NCI-H226 (cell line): ENCODE data around the gene SRC.

ENCODE experiments used
- DNase-seq: peaks from one replicate; pipeline ENCODE4 v3.0.0-alpha.2; 2015

SRC gene

DNA sequence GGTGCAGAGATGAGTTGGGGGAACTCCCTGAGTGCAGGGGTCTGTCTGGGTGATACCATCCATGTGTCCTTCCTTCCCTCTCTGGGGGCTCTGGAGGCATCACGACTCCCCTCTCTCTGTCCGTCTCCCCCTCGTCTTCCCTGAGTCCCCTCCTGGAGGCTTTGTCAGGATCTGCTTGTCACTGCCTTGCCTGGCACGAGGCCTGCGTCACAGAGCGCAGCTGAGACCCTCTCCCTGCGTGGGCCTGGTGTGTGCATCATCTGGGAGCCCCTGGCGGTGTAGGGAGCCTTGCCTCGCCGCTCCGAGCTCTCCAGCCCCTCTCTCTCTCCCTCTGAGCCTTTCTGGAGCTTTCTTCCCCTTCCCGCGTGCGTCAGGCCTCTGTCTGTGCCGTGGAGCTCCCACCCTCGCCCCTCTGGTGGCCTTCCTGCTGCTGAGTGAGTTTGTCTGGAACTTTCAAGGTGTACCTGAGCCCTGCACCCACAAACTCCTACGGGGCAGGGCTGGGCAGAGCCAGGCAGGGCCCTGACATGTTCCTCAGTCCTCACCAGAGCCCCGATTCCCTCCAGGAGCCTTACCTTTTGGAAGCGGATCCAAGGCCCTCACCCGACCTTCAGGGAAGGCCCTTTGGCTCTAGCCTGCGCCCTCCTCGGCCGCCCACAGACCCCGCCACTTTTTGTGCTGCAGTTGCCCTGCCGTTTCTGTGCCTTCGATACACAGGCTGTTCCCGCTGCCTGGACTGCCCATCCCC is 70.3 kb downstream of the SRC start:
- no peak for DNase-seq

DNA sequence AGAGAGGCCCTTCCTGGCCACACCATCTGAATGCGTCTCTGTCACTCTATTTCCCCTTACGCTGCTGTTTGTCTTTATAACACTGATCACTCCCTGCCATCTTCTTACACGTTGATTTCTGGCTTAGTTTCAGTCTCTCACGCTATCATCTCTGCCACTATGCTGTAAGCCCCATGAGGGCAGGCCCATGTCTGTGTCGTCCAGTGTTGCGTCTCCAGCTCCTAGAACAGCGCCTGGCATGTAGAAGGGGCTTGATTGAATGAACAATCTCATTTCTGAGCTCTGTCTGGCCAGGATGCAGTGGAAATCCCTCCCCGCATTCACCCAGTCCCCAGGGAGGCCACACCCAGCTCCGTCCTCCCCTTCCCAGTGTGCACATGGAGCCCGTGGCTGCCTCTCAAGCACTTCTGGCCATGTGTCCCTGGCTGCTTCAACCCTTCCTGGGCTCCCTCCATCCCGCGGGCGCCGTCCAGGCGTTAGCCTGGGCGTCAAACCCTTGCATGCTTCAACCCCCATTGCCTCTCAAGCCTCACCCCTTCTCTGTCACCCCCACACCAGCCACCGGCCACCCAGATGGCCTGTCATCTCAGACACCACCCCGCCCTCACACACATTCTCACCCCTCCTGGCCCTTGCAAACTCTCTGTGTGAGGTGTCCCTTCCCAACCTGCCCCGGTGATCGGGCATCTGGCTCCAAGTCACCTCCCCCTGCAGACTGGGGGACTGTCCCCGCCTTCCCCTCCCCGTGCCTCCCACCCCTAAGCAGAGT is 71.1 kb downstream of the SRC start:
- no peak for DNase-seq

DNA sequence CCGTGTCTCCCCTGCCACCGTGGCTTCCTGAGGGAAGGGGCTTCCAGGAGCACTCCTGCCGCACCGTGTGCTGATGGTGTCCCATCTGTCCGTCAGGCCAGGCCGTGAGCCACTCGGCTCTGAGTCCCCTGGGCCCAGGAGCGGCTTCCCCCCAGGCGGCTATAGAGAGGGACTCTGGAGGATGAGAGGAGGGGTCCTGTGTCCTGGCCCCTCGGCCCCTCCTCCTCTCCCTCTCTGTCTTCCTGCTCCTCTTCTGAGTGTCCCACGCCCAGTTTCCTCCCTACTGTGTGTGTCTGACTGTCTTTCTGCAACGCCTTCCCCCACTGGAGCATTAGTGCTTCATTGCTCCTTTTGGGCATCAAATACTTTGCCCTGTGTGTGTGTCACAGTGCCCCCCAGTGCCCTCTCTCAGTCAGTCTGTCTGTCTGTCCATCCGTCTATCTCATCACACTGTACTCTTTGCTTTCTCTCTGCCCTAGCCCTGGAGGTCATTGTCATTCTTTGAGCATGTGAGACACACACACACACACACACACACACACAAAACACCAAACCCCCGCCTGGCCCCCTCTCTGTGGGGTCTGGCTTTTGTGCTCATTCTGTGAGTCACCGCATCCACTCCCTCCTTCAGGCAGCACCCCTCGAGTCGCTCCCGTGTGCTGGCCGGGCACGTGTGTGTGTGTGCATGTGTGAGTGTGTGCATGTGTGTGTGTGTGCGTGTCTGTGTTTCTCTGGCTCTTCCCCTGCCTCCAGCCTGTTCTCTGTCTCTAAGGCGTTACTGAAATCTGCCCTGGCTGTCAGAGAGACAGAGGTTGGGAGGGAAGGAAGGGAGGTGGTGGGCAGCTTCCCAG is 71.9 kb downstream of the SRC start:
- no peak for DNase-seq

DNA sequence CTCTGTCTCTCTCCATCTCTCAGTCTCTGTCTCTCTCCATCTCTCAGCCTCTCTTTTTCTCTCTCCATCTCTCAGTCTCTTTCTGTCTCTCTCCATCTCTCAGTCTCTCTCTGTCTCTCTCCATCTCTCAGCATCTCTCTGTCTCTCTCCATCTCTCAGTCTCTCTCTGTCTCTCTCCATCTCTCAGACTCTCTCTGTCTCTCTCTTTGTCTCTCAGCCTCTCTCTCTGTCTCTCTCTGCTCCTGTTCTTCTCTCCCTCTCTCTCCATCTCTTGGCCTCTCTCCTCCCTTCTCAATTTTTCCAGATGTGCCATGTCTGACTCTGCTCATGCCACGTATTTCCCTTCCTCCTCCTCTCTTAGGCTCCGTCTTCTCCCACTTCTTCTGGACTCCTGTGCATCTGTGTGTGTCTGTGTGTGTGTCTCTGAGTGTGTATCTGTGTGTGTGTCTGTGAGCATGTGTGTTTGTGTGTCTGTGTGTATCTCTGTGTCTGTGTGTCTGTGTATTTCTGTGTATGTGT is 72.7 kb downstream of the SRC start:
- DNase-seq, result no peak

DNA sequence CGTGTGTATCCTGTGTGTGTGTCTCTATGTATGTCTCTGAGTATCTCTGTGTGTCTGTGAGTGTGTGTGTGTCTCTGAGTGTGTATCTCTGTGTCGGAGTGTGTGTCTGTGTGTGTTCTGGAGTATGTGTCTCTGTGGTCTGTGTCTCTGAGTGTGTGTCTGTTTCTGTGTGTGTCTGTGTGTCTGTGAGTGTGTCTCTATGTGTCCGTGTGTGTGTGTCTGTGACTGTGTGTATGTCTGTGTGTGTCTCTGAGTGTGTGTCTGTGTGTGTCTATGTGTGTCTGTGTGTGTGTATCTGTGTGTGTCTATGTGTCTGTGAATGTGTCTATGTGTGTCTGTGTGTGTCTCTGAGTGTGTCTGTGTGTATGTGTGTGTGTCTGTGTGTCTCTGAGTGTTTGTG is 73.4 kb downstream of the SRC start:
- no peak for DNase-seq

DNA sequence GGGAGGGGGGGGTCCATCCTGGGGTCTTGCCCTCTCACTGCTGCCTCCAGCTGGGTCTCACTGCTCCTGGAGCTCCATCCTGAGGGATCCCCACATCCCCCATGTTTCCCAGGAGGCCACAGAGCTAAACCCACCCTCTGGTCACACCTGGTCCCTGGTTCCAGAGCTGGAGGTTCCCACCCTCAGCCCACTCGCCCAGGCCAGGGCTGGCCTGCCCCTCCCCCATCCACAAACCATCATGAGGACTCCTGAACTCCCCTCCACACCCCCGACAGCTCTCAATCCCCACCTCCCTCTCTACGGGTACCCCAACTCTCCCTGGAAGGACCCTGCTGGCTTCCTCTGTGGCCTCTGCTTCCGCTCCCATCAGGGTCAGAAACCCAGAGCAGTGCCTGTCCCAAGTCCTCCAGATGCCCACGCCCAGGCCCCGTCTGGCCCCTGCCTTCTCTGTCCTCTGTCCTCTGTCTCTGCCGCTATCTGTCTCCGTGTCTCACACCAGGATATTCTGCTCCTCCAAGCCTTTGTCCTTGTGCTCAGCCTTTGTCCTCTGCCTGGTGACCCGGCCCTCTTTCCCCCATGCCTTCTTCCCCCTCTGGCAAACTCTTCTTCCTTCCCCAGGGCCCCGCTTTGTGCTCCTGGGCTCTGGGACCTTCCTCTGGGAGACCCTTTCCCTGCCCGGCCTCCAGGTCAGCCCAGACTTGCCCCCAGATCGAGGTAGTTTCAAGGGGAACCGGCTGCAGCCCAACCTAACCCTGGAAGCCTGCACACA is 74.0 kb downstream of the SRC start:
- DNase-seq, result no peak

DNA sequence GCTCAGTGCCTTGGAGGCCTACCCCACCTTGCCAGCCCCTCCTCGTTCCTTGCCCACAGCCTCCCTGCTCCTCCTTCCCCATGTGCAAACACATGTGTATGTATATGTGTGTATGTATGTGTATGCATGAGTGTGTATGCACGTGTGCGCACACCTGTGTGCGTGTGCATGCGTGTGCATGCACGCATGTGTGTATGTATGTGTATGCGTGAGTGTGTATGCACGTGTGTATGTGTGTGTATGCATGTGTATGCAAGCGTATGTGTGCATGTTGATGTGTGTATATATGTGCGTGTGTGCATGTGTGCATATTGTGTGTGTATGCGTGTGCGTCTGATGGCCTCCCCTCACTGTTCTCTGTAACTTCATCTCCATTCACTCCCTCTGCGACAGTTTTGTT is 74.7 kb downstream of the SRC start:
- no peak for DNase-seq

DNA sequence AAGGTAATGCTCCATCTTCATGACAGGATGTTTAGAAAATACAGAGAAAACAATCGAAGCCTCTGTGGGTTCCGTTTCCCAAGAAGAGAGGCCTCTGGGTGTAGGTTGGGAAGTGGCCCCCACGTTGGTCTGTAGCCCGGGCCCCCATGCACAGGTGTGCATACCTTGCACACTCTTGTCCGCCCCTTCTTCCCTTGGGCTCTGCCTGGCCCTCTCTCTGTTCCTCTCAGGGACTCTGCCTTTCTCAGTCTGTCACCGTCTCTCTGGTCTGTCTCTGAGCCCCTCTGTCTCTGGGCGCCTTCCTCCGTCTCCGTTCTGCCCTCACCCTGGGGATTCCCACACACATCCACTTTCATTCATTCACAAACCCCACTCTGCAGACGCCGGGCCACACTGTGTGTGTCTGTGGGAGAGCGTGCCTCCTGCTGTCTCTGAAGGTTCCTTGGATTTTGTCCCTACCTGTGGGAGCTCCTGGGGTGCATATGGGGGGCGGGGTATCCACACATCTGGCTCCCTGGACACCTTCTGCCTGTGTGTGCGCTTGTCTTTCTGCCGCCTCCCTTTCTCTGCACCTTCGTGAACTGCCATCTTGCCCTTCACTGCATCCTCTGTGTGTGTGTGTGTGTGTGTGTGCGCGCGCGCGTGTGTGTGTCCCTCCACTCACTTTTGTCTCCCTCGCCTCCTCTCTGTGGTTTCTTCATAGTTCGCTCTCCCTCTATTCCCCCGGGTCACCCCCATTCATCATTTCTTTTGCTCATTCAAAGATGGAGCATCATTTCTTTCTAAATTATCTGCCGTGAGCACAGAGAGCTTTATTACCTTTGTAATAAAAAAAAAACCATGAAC is 75.3 kb downstream of the SRC start:
- DNase-seq, result no peak

DNA sequence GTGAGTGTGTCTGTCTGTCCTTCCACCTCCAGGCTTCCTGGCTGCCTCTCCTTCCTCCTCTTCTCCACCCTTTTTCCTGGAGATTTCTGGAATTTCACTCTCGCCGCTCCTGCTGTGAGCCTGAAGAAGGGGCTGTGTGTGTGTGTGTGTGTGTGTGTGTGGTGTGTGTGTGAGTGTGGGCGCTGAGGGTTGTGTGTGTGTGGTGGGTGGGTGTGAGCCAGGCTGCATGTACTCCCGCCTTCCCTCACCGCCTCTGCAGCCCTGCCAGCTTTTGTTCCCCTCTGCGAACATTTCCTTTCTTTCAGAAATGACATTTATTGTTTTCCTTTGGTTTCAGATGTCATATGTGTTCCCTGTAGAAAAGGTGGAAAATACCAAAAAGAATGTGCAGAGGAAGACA is 76.0 kb downstream of the SRC start:
- no peak for DNase-seq

DNA sequence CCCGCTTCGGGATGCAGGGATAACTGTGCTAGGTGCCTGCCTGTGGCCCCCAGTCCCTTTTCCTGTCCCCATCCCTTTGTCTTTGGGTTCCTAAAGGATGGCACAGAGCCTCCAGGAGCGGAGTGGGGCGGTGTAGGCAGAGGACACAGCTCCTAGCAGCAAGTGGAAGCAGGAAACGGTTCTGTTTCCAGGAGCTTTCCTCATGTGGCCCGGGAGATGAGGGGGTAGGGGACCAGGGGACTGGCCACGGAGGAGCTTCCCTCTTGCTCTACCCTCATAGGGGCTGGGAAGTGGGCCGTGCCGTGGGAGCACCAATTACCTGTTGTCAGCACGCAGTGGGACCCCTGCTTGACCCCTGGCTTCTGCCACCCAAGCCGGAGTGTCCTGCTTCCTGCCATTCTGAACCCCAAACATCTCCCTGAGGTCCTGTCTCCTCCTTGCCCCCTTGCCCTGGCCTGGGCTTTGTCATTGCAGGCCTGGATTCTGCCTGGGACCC is 76.9 kb downstream of the SRC start:
- DNase-seq, result no peak

DNA sequence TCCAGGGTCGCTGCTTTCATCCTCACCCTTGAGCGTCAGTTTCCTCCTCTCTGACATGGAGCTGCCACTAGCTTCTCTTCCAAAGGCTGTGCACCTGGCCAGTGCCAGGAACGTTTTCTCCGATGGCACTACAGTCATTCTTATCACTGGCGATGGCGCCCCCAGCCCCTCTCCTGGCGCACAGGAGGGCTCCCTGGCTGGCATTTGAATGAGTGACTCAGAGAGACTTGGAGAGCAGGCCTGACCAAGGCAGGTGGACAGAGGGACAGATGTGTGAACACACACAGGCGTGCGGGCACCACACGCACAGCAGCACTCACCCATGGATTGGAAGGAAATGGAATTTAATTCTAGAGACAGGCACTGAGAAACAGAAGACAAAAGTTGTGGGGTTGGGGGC is 77.6 kb downstream of the SRC start:
- DNase-seq, result no peak

DNA sequence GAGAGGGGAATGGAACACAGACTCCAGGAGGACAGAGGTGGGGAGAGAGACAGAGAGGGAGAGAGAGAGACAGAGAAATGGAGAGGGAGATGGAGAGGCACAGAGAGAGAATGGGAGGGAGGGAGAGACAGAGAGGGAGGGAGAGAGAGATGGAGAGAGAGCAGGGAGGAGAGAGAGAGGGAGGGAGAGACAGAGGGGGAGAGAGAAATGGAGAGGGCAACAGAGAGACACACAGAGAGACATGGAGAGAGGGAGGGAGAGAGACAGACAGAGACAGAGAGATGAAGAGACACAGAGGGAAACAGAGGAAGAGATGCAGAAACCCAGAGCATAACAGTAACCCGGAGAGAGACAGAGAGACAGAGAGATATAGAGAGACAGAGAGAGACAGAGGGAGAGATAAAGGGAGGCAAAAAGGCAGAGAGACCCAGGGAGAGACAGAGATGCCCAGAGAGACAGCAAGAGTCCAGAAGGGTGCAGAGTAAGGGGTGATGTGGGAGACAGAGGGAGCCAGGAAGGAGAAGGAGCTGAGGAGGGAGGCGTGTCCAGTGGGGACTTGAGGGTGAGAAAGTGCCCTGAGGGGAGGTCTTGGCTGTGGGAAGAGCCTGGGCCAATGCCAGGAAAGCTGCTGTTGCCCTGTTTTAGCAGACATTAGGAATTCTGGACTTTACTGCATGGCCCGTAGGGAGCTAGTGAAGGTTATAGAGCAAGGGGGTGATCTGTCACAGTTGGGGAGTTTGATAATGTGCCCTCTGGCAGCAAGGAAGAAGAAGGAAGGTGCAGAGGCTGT is 78.3 kb downstream of the SRC start:
- DNase-seq, result no peak

DNA sequence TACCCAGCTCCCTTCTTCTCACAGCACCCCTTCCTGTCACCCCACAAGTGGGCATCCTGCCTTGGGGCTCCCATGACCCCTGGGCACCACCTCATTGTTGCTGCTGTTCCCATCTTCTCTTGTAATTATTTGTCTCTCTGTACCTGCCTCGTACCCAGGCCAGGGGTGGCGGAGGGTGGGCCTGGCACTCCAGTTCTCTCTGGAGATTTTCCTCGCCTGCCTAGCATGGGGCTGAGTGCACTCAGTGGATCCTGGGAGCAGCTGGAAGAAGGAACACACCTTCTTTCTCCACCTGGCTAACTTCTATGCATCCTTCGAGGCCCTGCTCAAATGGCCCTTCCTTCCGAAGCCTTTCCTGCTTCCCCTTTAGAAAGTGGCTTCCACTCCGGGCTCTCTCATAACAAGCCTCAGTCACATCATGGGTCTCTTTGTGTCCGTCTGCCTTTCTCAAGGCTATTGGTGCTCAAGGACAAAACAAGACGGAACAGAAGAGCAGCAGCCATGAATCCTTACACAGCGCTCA is 79.2 kb downstream of the SRC start:
- no peak for DNase-seq

DNA sequence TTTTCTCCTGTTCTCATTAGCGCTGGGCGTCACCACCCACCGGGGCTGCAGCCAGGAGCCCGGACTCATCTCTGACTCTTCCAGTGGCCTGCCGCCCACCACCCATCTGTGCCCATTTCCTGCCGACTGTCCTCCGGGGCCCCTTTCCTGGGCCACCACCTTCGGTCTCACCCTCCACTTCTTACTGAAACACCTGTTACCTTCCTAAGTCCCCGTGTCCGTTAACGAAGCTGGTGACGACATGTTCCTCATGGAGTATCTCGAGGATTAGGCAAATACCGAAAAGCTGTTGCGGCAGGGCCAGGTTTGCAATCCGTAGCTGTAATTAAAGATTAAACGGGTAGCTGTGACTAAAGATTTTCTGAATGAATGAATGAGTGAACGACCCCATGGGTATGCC is 80.2 kb downstream of the SRC start:
- no peak for DNase-seq

DNA sequence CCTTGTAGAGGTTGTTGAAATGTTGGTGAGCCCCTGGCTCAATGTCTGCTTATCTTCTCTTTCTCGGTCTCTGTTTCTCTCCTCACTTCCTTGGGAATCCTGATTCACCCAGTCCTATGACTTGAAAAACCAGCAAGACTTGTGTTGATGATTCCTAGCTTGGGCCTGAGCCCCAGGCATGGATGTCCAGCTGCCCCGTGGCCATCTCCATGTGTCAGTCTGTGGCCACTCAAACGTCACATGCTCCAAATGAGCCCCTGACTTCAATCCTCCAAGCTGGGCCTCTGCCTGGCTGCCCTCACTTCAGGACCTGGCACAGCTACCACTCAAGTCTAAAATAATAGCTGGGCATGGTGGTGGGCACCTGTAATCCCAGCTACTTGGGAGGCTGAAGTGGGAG is 81.0 kb downstream of the SRC start:
- DNase-seq, result no peak

DNA sequence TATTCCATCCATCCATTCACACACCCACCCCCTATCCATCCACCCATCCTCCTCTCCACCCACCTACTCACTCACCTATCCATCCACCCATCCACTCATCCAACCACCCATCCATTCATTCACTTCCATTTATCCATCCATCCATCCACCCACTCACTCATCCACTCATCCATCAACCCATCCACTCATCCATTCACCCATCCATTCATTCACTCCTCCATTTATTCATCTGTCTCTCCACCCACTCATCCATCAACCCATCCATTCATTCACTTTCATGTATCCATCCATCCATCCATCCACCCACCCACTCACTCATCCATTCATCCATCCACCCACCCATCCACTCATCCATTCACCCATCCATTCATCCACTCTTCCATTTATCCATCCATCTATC is 84.1 kb downstream of the SRC start:
- DNase-seq, result no peak

DNA sequence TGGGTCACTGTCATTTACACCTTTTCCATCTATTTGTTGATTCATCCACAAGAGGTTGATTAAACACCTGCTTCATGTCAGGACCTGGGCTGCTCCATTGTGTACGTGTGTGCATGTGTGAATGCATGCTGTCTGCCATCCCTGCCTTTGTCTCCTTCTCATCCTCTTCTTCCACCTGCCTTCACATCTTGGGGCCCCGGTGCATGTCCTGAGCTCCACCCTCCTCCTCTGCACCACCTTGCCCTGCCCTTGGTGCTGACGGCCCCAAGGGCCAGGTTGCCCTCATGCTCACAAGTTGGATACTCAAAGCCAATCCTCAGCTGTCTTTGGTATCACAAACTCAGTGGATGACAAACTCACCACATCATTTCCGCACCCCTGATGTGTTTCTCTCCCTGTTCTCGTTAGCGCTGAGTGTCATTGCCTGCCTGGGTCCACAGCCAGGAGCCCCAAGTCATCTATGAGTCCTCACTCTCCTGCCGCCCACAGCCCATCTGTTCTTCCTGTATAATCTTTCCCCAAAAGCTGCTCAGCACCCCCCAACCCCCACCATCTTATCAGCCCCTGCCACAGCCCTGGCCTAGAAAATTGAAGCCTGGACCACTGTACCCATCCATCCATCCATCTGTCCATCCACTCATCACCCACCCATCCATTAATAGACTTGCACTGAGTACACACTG is 85.0 kb downstream of the SRC start:
- no peak for DNase-seq

DNA sequence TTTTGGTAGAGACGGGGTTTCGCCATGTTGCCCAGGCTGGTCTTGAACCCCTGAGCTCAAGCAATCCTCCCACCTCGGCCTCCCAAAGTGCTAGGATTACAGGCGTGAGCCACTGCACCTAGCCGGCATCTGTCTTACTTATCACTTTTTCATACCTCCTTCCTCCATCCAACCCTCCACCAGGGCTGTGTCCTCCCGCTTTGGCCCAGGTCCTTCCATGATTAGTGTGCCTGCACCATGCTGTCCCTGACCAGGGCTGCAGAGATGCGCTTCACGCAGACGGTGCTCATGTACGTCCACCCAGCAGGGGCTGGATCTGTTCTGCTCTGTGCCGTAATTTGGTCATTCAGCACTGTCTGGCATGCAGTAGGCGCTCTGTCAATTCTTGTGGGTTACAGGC is 85.8 kb downstream of the SRC start:
- no peak for DNase-seq

DNA sequence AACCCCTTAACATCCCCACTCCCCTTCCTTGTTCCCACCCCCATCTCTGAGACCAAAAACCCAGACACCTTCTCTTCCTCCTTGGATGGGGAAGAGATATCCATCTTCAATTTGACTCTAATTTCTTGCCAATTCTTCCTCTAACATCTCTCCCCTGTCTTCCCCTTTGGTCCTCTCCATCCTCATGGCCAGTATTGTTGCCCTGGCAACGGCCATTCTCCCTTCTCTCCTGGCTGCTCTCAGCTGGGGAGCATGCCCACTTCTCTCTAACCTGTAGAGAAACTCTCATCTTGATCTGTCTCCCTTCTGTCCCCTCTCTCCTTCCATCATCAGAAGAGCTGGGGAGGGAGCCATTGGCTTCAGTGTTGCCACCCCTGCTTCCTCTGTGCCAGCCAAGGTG is 86.7 kb downstream of the SRC start:
- DNase-seq, result no peak

DNA sequence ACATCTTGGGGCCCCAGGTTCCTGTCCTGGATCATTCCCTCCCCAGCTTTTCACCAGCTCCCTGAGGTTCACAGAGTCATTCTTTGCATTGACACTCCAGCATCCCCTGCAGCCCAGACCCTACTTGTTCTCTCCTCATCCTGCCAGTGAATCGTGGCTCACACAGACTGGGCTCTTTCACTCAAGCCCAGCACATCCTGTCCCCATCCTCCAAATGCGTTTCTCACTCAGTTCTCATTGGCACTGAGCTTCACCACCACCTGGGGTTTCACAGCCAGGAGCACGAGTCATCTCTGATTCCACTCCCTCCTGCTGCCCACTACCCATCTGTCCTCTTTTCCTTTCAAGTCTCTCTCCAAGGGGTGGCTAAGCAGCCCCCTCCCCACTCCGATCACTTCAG is 89.7 kb downstream of the SRC start:
- DNase-seq, result no peak
